Measurements from ENCODE around the gene AMELY.

The AMELY gene

GRCh38 chrY:6911253-6911881 lies at the start of gene AMELY:
Gene AMELY (minus strand): TSS chrY:6911752. CDS start chrY:6872608, 39,144 bp downstream.
- no peaks in the 10 kb centered on the region for H3K36me3 ChIP-seq (ENCODE audit: control insufficient read depth in 5 of 5, insufficient read depth in 5 of 5, low read length in 5 of 5)
- H3K4me1 ChIP-seq (ENCODE audit: control insufficient read depth in 5 of 5, insufficient read depth in 5 of 5, low read length in 5 of 5), result no peaks in the 10 kb centered on the region
- no peak within 1 kb of the TSS for H3K9ac ChIP-seq (ENCODE audit: low read length in 5 of 5)
- H3K27ac ChIP-seq (ENCODE audit: low read depth, low read length), result no peak within 1 kb of the TSS
- H3K9me3 ChIP-seq (ENCODE audit: control insufficient read depth in 5 of 5, low read length in 5 of 5), result no peaks in the 10 kb centered on the region
- H3K4me3 ChIP-seq (ENCODE audit: low read depth in 1 of 5, low read length in 5 of 5), result no peak within 1 kb of the TSS
- H3K27me3 ChIP-seq (ENCODE audit: control insufficient read depth in 5 of 5, insufficient read depth in 4 of 5, low read length in 5 of 5), result no peaks in the 10 kb centered on the region

GRCh38 chrY:6949947-6950346 lies 38.4 kb upstream of the AMELY start:
- no peaks in the 10 kb centered on the region for H3K27me3 ChIP-seq (ENCODE audit: control insufficient read depth in 5 of 5, insufficient read depth in 4 of 5, low read length in 5 of 5)
- H3K4me1 ChIP-seq (ENCODE audit: control insufficient read depth in 5 of 5, insufficient read depth in 5 of 5, low read length in 5 of 5), result no peaks in the 10 kb centered on the region
- no peak overlapping the region for H3K9ac ChIP-seq (ENCODE audit: low read length in 5 of 5)
- H3K36me3 ChIP-seq (ENCODE audit: control insufficient read depth in 5 of 5, insufficient read depth in 5 of 5, low read length in 5 of 5), result no peaks in the 10 kb centered on the region
- H3K27ac ChIP-seq (ENCODE audit: low read depth, low read length), result no peak overlapping the region
- H3K9me3 ChIP-seq (ENCODE audit: control insufficient read depth in 5 of 5, low read length in 5 of 5), result no peaks in the 10 kb centered on the region
- no peak overlapping the region for H3K4me3 ChIP-seq (ENCODE audit: low read depth in 1 of 5, low read length in 5 of 5)

GRCh38 chrY:6948378-6948777 lies 36.8 kb upstream of the AMELY start:
- no peaks in the 10 kb centered on the region for H3K36me3 ChIP-seq (ENCODE audit: control insufficient read depth in 5 of 5, insufficient read depth in 5 of 5, low read length in 5 of 5)
- no peaks in the 10 kb centered on the region for H3K4me1 ChIP-seq (ENCODE audit: control insufficient read depth in 5 of 5, insufficient read depth in 5 of 5, low read length in 5 of 5)
- H3K27ac ChIP-seq (ENCODE audit: low read depth, low read length), result no peak overlapping the region
- no peak overlapping the region for H3K9ac ChIP-seq (ENCODE audit: low read length in 5 of 5)
- H3K9me3 ChIP-seq (ENCODE audit: control insufficient read depth in 5 of 5, low read length in 5 of 5), result no peaks in the 10 kb centered on the region
- no peak overlapping the region for H3K4me3 ChIP-seq (ENCODE audit: low read depth in 1 of 5, low read length in 5 of 5)
- H3K27me3 ChIP-seq (ENCODE audit: control insufficient read depth in 5 of 5, insufficient read depth in 4 of 5, low read length in 5 of 5), result no peaks in the 10 kb centered on the region

- H3K4me3 ChIP-seq (ENCODE audit: low read depth in 1 of 5, low read length in 5 of 5), result no peak overlapping the region
- no peaks in the 10 kb centered on the region for H3K27me3 ChIP-seq (ENCODE audit: control insufficient read depth in 5 of 5, insufficient read depth in 4 of 5, low read length in 5 of 5)
- no peaks in the 10 kb centered on the region for H3K36me3 ChIP-seq (ENCODE audit: control insufficient read depth in 5 of 5, insufficient read depth in 5 of 5, low read length in 5 of 5)
- no peak overlapping the region for H3K27ac ChIP-seq (ENCODE audit: low read depth, low read length)
- H3K9ac ChIP-seq (ENCODE audit: low read length in 5 of 5), result no peak overlapping the region
- no peaks in the 10 kb centered on the region for H3K9me3 ChIP-seq (ENCODE audit: control insufficient read depth in 5 of 5, low read length in 5 of 5)
- no peaks in the 10 kb centered on the region for H3K4me1 ChIP-seq (ENCODE audit: control insufficient read depth in 5 of 5, insufficient read depth in 5 of 5, low read length in 5 of 5)
Observed at GRCh38 chrY:6947695-6948094, 36.1 kb upstream of the AMELY start.

- Histone ChIP-seq H3K9ac (ENCODE audit: low read length in 5 of 5) (no peak overlapping the region), H3K9me3 (ENCODE audit: control insufficient read depth in 5 of 5, low read length in 5 of 5) (no peaks in the 10 kb centered on the region), H3K36me3 (ENCODE audit: control insufficient read depth in 5 of 5, insufficient read depth in 5 of 5, low read length in 5 of 5) (no peaks in the 10 kb centered on the region), H3K4me3 (ENCODE audit: low read depth in 1 of 5, low read length in 5 of 5) (no peak overlapping the region), H3K4me1 (ENCODE audit: control insufficient read depth in 5 of 5, insufficient read depth in 5 of 5, low read length in 5 of 5) (no peaks in the 10 kb centered on the region), H3K27me3 (ENCODE audit: control insufficient read depth in 5 of 5, insufficient read depth in 4 of 5, low read length in 5 of 5) (no peaks in the 10 kb centered on the region), H3K27ac (ENCODE audit: low read depth, low read length) (no peak overlapping the region)
Observed at GRCh38 chrY:6935497-6935896, 23.9 kb upstream of the AMELY start.

- H3K4me1 ChIP-seq (ENCODE audit: control insufficient read depth in 5 of 5, insufficient read depth in 5 of 5, low read length in 5 of 5), result no peaks in the 10 kb centered on the region
- no peaks in the 10 kb centered on the region for H3K36me3 ChIP-seq (ENCODE audit: control insufficient read depth in 5 of 5, insufficient read depth in 5 of 5, low read length in 5 of 5)
- no peaks in the 10 kb centered on the region for H3K27me3 ChIP-seq (ENCODE audit: control insufficient read depth in 5 of 5, insufficient read depth in 4 of 5, low read length in 5 of 5)
- no peak overlapping the region for H3K4me3 ChIP-seq (ENCODE audit: low read depth in 1 of 5, low read length in 5 of 5)
- H3K27ac ChIP-seq (ENCODE audit: low read depth, low read length), result no peak overlapping the region
- H3K9ac ChIP-seq (ENCODE audit: low read length in 5 of 5), result no peak overlapping the region
- no peaks in the 10 kb centered on the region for H3K9me3 ChIP-seq (ENCODE audit: control insufficient read depth in 5 of 5, low read length in 5 of 5)
Observed at GRCh38 chrY:6931779-6932396, 20.3 kb upstream of the AMELY start.

GRCh38 chrY:6929237-6929636 lies 17.7 kb upstream of the AMELY start:
- H3K9me3 ChIP-seq (ENCODE audit: control insufficient read depth in 5 of 5, low read length in 5 of 5), result no peaks in the 10 kb centered on the region

GRCh38 chrY:6928265-6928664 lies 16.7 kb upstream of the AMELY start:
- H3K27ac ChIP-seq (ENCODE audit: low read depth, low read length), result no peak overlapping the region
- H3K4me1 ChIP-seq (ENCODE audit: control insufficient read depth in 5 of 5, insufficient read depth in 5 of 5, low read length in 5 of 5), result no peaks in the 10 kb centered on the region
- H3K36me3 ChIP-seq (ENCODE audit: control insufficient read depth in 5 of 5, insufficient read depth in 5 of 5, low read length in 5 of 5), result no peaks in the 10 kb centered on the region

More at GRCh38 chrY:6929237-6929636, 17.7 kb upstream of the AMELY start:
- Histone ChIP-seq H3K9ac (ENCODE audit: low read length in 5 of 5) (no peak overlapping the region), H3K36me3 (ENCODE audit: control insufficient read depth in 5 of 5, insufficient read depth in 5 of 5, low read length in 5 of 5) (no peaks in the 10 kb centered on the region), H3K4me1 (ENCODE audit: control insufficient read depth in 5 of 5, insufficient read depth in 5 of 5, low read length in 5 of 5) (no peaks in the 10 kb centered on the region), H3K27ac (ENCODE audit: low read depth, low read length) (no peak overlapping the region), H3K27me3 (ENCODE audit: control insufficient read depth in 5 of 5, insufficient read depth in 4 of 5, low read length in 5 of 5) (no peaks in the 10 kb centered on the region), H3K4me3 (ENCODE audit: low read depth in 1 of 5, low read length in 5 of 5) (no peak overlapping the region)

GRCh38 chrY:6921061-6921460 lies 9.5 kb upstream of the AMELY start:
- H3K9ac ChIP-seq (ENCODE audit: low read length in 5 of 5), result no peak overlapping the region
- H3K9me3 ChIP-seq (ENCODE audit: control insufficient read depth in 5 of 5, low read length in 5 of 5), result no peaks in the 10 kb centered on the region
- no peaks in the 10 kb centered on the region for H3K36me3 ChIP-seq (ENCODE audit: control insufficient read depth in 5 of 5, insufficient read depth in 5 of 5, low read length in 5 of 5)
- no peak overlapping the region for H3K27ac ChIP-seq (ENCODE audit: low read depth, low read length)
- no peaks in the 10 kb centered on the region for H3K27me3 ChIP-seq (ENCODE audit: control insufficient read depth in 5 of 5, insufficient read depth in 4 of 5, low read length in 5 of 5)
- no peaks in the 10 kb centered on the region for H3K4me1 ChIP-seq (ENCODE audit: control insufficient read depth in 5 of 5, insufficient read depth in 5 of 5, low read length in 5 of 5)
- no peak overlapping the region for H3K4me3 ChIP-seq (ENCODE audit: low read depth in 1 of 5, low read length in 5 of 5)

More at GRCh38 chrY:6928265-6928664, 16.7 kb upstream of the AMELY start:
- Histone ChIP-seq H3K9ac (ENCODE audit: low read length in 5 of 5) (no peak overlapping the region), H3K27me3 (ENCODE audit: control insufficient read depth in 5 of 5, insufficient read depth in 4 of 5, low read length in 5 of 5) (no peaks in the 10 kb centered on the region), H3K9me3 (ENCODE audit: control insufficient read depth in 5 of 5, low read length in 5 of 5) (no peaks in the 10 kb centered on the region), H3K4me3 (ENCODE audit: low read depth in 1 of 5, low read length in 5 of 5) (no peak overlapping the region)

GRCh38 chrY:6913362-6913761 lies 1.8 kb upstream of the AMELY start:
- Histone ChIP-seq H3K4me1 (ENCODE audit: control insufficient read depth in 5 of 5, insufficient read depth in 5 of 5, low read length in 5 of 5) (no peaks in the 10 kb centered on the region), H3K9me3 (ENCODE audit: control insufficient read depth in 5 of 5, low read length in 5 of 5) (no peaks in the 10 kb centered on the region), H3K27ac (ENCODE audit: low read depth, low read length) (no peak overlapping the region), H3K36me3 (ENCODE audit: control insufficient read depth in 5 of 5, insufficient read depth in 5 of 5, low read length in 5 of 5) (no peaks in the 10 kb centered on the region), H3K4me3 (ENCODE audit: low read depth in 1 of 5, low read length in 5 of 5) (no peak overlapping the region), H3K9ac (ENCODE audit: low read length in 5 of 5) (no peak overlapping the region), H3K27me3 (ENCODE audit: control insufficient read depth in 5 of 5, insufficient read depth in 4 of 5, low read length in 5 of 5) (no peaks in the 10 kb centered on the region)

Data from subcutaneous abdominal adipose tissue (tissue), 5 donors.